Activated CD4-positive, alpha-beta T cell treated with anti-CD3 and anti-CD28 coated beads, Interleukin-2, amount 50 U/mL, for 24 hours (primary cell): Measurements from ENCODE around the gene CHTF18.

Source experiments
- DNase-seq, 2 donors: peaks; one replicate each; pipeline ENCODE4 v3.0.0-alpha.2; 2020; ENCODE audit warnings: low read depth in 1 of 2, low spot score in 1 of 2

CHTF18 gene

GRCh38 chr16:792221-792995, 4.0 kb downstream of the CHTF18 start:
- no peak for DNase-seq

- no peak for DNase-seq
These were observed 5.0 kb downstream of the CHTF18 start for GRCh38 chr16:793414-793813.

- no peak for DNase-seq
These were observed 5.8 kb downstream of the CHTF18 start for GRCh38 chr16:794091-794822.

- DNase-seq, result no peak
These were observed 6.5 kb downstream of the CHTF18 start for GRCh38 chr16:794853-795466.

- no peak for DNase-seq
These were observed 7.3 kb downstream of the CHTF18 start for GRCh38 chr16:795580-796229.

DNA sequence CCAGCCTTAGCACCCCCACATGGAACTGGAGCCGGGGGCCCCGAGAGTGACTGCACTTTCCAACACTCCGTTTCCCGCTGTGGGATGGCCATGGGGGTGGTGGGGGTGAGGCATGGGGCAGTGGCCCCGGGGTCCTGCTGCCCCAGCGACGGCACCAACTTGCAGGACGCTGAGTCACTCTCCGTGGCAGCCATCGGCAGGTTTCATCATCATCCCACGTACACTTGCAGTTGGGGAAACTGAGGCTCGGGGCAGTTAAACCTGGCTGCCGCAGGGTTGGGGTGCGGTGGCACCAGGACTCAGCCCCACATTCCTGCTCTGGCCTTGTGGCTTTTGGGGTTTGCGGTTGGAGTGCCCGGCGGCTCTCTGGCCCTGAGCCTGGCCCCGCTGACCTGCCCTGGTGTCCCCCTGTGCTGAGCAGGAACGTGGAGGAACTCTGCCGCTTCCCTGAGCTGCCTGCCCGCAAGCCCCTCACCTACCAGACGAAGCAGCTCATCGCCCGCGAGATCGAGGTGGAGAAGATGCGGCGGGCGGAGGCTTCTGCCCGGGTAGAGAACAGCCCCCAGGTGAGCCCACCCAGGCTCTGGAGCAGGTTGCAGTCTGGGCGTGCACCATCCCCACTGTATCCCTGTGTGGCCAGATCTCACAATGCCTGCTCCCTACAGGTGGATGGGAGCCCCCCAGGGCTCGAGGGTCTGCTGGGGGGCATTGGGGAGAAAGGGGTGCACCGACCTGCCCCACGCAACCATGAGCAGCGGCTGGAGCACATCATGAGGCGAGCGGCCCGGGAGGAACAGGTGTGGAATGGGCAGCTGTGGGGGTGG, 8.1 kb downstream of the CHTF18 start:
- no peak for DNase-seq

DNA sequence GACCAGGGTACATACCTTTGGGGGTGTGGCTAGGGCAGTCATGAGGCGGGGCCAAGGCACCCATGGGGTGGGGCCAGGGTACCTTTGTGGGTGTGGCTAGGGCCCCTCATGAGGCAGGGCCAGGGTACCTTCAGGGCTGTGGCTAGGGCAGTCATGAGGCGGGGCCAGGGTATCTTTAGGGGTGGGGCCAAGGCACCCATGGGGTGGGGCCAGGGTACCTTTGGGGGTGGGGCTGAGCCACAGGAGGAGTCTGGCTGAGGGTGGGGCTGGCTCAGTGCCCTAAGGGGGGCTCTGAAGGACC, 8.7 kb downstream of the CHTF18 start:
- no peak for DNase-seq

DNA sequence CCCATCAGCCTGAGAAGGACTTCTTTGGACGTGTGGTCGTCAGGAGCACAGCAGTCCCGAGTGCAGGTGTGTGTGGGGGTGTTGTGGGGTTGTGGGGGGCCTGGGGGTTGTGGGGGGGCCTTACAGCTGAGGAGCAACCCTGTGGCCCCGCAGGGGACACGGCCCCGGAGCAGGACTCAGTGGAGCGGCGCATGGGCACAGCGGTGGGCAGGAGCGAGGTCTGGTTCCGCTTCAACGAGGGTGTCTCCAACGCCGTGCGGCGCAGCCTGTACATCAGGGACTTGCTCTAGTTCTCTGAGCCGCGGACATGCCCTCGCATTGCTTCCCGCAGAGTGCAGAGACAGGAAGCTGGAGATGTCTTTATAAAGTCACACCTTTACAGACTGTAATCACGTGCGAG, 9.3 kb downstream of the CHTF18 start:
- no peak for DNase-seq

DNA sequence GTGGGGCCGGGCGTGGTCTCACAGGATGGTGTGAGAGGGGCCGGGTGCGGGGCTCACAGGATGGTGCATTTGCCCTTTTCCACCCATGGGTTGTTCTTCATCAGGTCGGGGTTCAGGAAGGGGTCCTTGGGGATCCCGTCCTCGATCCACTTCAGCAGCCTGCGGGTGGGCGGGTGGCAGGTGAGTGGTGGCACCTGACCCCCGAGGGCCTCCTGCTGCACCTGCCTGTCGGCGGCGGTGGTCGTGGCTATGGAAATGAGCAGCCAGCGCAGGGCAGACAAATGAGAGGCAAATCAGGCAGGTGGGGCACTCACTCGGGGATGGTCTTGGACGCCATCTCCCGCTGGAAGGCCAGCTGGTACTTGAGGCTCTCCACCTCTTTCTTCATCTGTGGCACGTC, 10.2 kb downstream of the CHTF18 start:
- DNase-seq, result no peak

DNA sequence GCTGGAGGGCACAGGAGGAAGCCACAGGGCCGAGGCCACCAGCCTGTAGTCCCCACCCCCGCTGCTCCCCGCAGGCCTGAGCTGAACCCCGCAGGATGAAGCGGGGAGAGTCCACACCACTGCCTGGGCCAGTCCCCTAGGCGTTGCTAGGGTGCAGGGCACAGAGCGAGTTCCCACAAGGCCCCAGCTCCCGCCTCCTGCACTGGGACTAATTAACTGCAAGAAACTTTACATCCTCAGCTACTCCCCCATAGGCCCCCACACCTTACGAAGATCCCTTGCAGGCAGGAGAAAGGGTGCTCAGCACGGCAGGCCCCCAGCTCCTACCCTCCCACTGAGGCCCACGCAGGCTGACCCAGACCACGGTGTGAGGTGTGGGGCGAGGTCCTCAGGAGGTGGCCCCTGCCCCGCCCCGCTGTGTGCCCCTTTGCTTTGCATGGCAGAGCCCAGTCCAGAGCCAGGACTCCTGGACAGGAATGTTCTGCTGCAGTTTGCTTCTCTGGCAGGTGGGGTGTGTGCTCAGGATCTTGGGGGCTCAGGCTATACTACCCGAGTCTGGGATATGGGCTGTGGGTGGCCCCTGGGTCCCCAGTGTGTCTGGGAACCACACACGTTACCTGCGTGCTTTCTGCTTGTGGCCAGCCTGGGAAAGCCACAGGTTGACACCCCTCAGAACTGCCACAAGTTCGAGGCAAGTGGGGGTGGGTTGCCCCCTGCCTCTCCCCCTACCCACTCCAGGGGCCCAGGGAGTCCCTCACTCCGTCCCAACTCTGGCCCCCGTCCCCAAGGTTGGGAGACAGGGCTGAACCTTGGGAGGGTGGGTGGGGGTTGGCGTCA, 10.9 kb downstream of the CHTF18 start:
- DNase-seq, result no peak

GRCh38 chr16:799948-800833, 11.8 kb downstream of the CHTF18 start, which contains the start of gene GNG13:
Gene GNG13, minus strand, starts transcription at chr16:800734. Its CDS starts 1,657 bp downstream, at chr16:799077.
- DNase-seq, result no peak

DNA sequence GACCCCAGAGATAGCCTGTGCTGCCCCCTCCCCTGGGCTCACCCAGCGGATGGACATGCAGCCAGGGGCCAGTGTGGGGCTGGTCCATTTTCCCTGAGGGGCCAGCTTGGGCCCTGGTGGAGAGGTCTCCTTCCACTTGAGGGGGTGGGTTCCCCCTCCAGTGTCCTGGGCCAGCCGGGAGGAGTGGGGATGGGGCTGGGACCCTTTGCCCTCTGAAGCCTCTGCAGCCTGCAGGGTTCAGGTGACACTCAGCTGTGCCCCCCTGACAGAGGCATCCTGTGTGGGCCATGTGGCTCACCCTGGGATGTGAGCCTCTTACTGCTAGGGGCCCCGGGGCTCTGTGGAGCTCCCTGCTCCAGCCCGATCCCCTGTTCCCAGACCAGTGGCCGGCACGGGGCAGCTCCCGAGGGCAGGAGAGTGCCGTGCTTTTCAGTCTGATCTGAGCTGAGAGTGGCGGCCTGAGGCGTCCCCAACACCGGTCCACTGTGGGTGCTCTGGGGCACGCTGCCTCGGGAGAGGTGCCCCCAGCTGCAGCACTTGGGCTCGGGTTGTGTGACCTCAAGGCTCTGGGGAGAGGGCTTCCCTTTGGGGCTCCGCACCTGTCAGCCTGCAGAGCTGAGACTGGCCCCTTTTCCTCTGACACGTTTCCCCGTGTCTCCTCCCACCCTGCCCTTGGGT, 12.6 kb downstream of the CHTF18 start:
- no peak for DNase-seq

GRCh38 chr16:801584-802363, 13.4 kb downstream of the CHTF18 start:
- DNase-seq, result no peak

DNA sequence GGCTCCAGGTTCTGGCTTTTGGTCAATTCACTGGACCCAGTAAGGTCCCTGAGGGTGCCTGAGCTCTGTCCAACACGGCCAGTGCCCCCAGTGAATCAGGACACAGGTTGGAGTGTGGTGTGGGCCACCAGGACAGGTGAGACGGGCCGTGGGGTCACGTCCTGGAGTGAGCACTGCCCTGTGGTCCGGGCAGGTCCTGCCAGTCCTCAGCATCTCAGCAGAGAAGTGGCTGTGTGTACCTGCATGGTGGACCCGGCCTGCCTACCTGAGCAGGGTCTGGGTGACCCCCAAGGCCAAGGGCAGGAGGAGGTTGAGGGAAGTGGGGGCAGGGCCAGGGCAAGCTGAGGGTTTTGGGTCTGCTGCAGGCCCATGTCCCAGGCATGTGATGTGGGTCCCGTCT, 14.0 kb downstream of the CHTF18 start:
- DNase-seq, result no peak

DNA sequence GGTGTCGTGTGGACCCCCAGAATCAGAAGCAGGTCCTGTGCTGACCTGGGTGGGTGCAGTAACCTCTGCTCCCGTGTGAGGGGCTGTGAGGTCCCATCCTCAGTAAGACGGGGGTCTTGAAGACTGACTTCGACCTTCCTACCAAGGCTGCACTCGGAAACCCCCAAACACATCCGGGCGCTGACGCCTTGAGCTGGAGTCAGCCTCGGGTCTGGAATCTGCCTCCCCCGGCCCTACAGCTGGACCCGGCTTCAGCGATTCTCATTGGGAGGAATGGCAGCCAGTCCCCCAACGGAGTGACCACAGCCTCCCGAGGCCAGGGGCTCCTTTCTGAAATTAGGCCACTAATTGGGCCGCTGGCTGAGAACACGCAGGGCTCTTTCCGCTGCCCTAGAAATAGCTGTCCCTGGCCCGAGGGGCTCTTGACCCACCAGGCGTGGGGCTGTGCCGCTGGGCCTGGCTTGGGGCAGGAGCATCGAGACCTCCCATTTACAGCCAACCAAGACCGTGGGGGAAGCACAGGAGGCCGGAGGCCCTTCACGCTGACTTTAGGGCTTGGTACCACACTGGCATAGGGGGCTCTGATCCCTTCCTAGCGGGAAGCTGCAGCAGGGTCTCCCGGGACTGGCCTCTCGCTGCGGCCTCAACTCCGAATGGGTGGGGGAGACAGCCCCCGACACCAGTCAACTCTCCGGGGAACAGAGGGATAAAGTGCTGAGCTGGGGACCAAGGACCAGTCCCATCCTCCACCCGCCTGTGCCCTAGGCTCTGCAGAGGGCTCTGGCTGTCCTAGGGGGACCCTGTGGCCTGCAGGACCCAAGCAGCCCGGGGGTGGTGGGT, 14.7 kb downstream of the CHTF18 start:
- no peak for DNase-seq

GRCh38 chr16:803754-804080, 15.3 kb downstream of the CHTF18 start:
- no peak for DNase-seq
